ENCODE results near the gene SELENOV.
"Not testable (repeated sequence)": the region's sequence is repeated elsewhere in the genome, so short reads cannot be mapped to it uniquely, and the experiment has no call there.

SELENOV gene

GRCh38 chr19:39514840-39515550 is at the start of gene SELENOV:
SELENOV (plus strand) TSS chr19:39515139; CDS start chr19:39515213, 74 bp downstream.
- no peak for DNase-seq (ENCODE audit: low spot score)

- DNase-seq (ENCODE audit: low spot score): no peak
Measured at GRCh38 chr19:39465956-39466747, 48.8 kb upstream of the SELENOV start.

- no peak for DNase-seq (ENCODE audit: low spot score)
Measured at GRCh38 chr19:39467941-39468340, 47.0 kb upstream of the SELENOV start.

GRCh38 chr19:39469036-39469435 is 45.9 kb upstream of the SELENOV start:
- no peak for DNase-seq (ENCODE audit: low spot score)

DNA sequence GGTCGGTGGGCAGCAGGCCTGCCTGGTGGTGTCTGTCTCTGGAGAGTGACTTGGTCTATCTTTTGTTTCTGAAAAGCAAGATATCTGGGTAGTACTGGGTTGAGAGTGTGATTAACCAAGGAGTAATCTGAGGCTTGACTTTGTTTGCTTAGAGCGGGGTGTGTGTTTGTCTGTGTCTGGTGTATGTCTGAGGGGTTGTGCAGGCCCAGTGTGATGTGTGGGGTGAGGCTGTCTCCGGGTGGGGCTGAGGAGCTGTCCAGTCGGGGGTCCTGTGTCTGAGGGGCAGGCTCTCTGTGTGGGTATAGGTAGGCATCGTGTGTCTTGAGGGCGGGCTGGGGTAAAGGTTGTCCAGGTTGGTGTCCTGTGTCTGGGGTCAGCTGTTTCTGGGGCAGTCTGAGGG is 45.4 kb upstream of the SELENOV start:
- no peak for DNase-seq (ENCODE audit: low spot score)

- no peak for DNase-seq (ENCODE audit: low spot score)
Measured at GRCh38 chr19:39470724-39471339, 44.1 kb upstream of the SELENOV start.

- DNase-seq (ENCODE audit: low spot score): no peak
Measured at GRCh38 chr19:39471756-39472536, 43.0 kb upstream of the SELENOV start.

DNA sequence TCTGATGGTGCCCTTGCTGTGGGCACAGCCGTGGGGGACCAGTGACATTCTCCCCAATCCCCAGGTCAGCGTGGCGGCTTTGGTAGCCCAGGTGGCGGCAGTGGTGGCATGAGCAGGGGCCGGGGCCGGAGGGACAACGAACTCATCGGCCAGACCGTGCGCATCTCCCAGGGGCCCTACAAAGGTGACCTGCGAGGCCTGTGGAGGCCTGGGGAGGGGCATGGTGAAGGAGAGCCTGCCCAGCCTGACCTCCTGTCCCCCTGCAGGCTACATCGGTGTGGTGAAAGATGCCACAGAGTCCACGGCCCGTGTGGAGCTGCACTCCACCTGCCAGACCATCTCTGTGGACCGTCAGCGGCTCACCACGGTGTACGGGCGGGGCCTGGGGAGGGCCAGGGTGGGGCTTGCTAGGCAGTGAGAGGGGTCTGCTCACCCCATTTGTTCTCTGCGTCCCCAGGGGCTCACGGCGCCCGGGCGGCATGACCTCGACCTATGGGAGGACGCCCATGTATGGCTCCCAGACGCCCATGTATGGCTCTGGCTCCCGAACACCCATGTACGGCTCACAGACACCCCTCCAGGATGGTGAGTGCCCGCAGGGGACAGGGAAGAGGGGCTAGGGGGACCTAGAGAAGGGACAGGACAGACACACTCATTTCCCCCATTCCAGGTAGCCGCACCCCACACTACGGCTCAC is 42.0 kb upstream of the SELENOV start:
- DNase-seq (ENCODE audit: low spot score): no peak

- no peak for DNase-seq (ENCODE audit: low spot score)
Measured at GRCh38 chr19:39473443-39473960, 41.4 kb upstream of the SELENOV start.

GRCh38 chr19:39474139-39474620 is 40.8 kb upstream of the SELENOV start:
- peak; percentile 77 for DNase-seq (ENCODE audit: low spot score)

GRCh38 chr19:39475748-39476147 is 39.2 kb upstream of the SELENOV start:
- no peak for DNase-seq (ENCODE audit: low spot score)

- not testable (repeated sequence) for DNase-seq (ENCODE audit: low spot score)
Measured at GRCh38 chr19:39479319-39479801, 35.6 kb upstream of the SELENOV start.

DNA sequence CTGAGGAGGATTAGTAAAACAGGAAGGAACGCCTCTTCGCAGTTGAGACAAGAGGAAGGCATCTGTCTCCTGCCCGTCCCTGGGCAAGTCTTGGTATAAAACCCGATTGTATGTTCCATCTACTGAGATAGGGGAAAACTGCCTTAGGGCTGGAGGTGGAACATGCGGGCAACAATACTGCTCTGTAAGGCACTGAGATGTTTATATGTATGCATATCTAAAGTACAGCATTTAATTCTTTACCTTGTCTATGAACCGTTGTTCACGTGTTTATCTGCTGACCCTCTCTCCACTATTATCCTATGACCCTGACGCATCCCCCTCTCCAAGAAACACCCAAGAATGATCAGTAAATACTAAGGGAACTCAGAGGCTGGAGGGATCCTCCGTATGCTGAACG is 35.0 kb upstream of the SELENOV start:
- no peak for DNase-seq (ENCODE audit: low spot score)

DNA sequence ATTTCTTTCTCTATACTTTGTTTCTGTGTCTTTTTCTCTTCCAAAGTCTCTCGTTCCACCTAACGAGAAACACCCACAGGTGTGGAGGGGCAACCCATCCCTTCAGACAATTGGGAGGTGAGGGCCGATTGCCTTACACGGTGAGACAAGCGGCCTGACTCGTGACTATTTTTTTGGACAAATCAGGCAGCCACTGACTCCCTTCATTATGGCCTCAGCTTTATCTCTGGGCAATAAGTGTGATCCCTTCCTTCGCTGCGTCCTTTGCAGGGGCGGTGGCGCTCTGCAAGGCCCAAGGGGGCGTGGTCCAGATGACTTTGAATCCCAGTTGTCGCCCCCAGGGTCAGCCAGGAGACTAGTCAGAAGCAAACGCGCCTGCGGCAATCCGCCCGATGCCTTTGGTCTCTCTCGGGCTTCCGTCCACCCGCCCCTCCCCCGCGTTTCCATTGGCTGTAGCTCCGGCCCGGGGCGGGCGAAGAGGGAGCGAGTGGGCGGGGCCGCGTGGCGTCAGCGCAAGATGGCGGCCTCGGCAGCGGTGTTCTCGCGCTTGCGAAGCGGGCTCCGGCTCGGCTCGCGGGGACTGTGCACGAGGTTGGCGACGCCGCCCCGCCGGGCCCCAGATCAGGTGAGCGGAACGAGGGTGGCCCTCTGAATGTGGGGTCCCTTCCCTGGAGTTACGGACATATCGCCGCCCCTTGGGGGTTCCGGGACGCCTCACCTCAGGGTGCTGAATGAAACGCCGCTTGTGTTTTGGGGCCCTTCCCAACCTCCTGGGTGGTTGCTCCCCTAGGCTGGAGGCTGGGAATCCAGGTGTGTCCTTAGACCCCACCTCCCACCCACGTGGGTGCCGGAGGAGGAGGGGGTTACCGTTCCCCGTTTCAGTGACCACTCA is 34.4 kb upstream of the SELENOV start, which contains the start of gene TIMM50:
TIMM50 (plus strand) TSS at position 502 of the 892 bp plus-strand sequence; CDS start at position 518, 16 bp downstream.
- peak; percentile 98 for DNase-seq (ENCODE audit: low spot score)

- peak; percentile 26 for DNase-seq (ENCODE audit: low spot score)
Measured at GRCh38 chr19:39481229-39481545, 33.8 kb upstream of the SELENOV start.

GRCh38 chr19:39481676-39482075 is 33.3 kb upstream of the SELENOV start:
- DNase-seq (ENCODE audit: low spot score): no peak

- DNase-seq (ENCODE audit: low spot score): no peak
Measured at GRCh38 chr19:39483141-39483540, 31.8 kb upstream of the SELENOV start.

GRCh38 chr19:39489756-39490155 is 25.2 kb upstream of the SELENOV start:
- DNase-seq (ENCODE audit: low spot score): no peak

- no peak for DNase-seq (ENCODE audit: low spot score)
Measured at GRCh38 chr19:39492225-39492624, 22.7 kb upstream of the SELENOV start.

DNA sequence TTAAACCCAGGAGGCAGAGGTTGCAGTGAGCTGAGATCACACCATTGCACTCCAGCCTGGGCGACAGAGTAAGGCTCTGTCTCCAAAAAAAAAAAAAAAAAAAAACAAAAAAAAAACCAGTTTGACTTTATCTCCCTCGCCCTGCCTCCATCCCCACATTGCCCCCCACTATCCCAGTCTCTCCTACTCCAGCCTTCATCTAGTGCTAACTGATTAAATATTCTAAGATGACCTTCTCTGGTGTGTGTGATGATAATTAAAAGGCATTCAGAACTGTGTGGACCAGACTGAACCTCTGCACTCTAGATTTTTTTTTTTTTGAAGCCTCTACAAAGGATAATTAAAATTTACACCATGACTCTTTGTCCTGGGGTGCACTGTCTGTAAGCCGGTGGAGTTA is 22.2 kb upstream of the SELENOV start:
- DNase-seq (ENCODE audit: low spot score): no peak

All from GM03348 (cell line).